Nephron progenitor cell (in vitro differentiated cells): Measurements from ENCODE around the gene NEK7.
A peak's percentile ranks its signal among the peaks of the same experiment; 100 is the strongest.
"Not testable (repeated sequence)": the region's sequence is repeated elsewhere in the genome, so short reads cannot be mapped to it uniquely, and the experiment has no call there.

Experiments used
- DNase-seq: peaks from one replicate; pipeline ENCODE4 v3.0.0; 2021
- H3K27ac Mint-ChIP-seq: 2 replicates; pipeline ENCODE4 v1.8.0; 2021; ENCODE audit warnings: mild to moderate bottlenecking, moderate library complexity, mixed read lengths
- H3K27me3 Mint-ChIP-seq: 2 replicates; pipeline ENCODE4 v1.8.0; 2021; ENCODE audit warnings: mild to moderate bottlenecking, low read depth, mixed read lengths; ENCODE audit not compliant: poor library complexity
- H3K36me3 Mint-ChIP-seq: 2 replicates; pipeline ENCODE4 v1.8.0; 2021; ENCODE audit warnings: low read depth, mixed read lengths
- H3K4me1 Mint-ChIP-seq: 2 replicates; pipeline ENCODE4 v1.8.0; 2021; ENCODE audit warnings: mixed read lengths
- H3K4me3 Mint-ChIP-seq: 2 replicates; pipeline ENCODE4 v1.8.0; 2021; ENCODE audit warnings: mild to moderate bottlenecking, moderate library complexity, mixed read lengths
- H3K9me3 Mint-ChIP-seq: 2 replicates; pipeline ENCODE4 v1.8.0; 2021; ENCODE audit warnings: mild to moderate bottlenecking, moderate library complexity, mixed read lengths
- TF ChIP-seq, protein P1 (sequence below): fragments of 200-600 bp; sonication (generic); IDR thresholded peaks from 2 replicates; pipeline ENCODE4 v1.5.0; 2021; ENCODE audit warnings: antibody characterized with exemption

The NEK7 gene

DNA sequence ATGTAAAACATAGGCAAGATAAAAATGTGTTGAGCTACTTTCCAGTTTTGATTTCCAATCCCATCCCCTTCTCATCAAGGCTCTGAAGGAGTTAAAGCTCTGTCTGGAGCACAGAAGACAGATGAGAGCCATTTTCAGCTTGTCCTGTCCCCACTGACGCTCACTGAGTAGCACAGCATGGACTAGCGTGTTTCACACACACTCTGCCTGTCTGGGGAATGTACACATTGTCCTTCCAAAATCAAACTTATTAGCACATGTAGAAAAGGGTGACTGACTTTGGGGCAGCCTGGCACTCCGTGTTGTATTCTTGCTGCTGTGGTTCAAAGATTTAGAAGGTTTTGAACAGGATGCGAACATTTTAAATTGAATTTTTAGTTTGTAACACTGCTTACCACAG lies 139.2 kb downstream of the NEK7 start:
- TF ChIP-seq, protein P1, sequence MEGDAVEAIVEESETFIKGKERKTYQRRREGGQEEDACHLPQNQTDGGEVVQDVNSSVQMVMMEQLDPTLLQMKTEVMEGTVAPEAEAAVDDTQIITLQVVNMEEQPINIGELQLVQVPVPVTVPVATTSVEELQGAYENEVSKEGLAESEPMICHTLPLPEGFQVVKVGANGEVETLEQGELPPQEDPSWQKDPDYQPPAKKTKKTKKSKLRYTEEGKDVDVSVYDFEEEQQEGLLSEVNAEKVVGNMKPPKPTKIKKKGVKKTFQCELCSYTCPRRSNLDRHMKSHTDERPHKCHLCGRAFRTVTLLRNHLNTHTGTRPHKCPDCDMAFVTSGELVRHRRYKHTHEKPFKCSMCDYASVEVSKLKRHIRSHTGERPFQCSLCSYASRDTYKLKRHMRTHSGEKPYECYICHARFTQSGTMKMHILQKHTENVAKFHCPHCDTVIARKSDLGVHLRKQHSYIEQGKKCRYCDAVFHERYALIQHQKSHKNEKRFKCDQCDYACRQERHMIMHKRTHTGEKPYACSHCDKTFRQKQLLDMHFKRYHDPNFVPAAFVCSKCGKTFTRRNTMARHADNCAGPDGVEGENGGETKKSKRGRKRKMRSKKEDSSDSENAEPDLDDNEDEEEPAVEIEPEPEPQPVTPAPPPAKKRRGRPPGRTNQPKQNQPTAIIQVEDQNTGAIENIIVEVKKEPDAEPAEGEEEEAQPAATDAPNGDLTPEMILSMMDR, result no peak
- Mint-ChIP-seq H3K27ac (peak overlapping the region; percentile 96), H3K4me3 (no peak overlapping the region), H3K4me1 (peaks cover 43% of the 10 kb centered on the region), H3K36me3 (peaks cover 24% of the 10 kb centered on the region), H3K9me3 (no peaks in the 10 kb centered on the region), H3K27me3 (no peaks in the 10 kb centered on the region)
- DNase-seq, result peak; percentile 5

DNA sequence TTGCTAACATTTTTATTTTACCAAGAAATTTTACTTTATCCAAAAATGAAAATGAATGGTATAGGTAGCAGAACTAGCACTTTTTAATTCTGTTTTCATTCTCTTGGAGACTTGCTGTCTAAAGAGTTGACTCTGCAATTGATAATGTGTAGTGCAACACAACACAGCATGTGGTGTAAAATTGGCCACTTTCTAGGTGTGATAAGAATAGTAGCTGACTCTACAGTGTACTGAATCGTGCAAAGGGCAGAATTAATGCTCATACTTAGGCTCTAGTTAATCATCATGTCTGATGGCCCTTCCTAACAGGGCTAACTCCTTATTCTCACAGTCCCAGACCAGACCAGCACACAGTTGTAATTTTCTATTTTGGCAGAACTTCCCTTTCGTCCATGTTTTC lies 140.5 kb downstream of the NEK7 start:
- no peaks in the 10 kb centered on the region for H3K27me3 Mint-ChIP-seq
- no peak for DNase-seq
- H3K4me3 Mint-ChIP-seq, result no peak overlapping the region
- TF ChIP-seq, protein P1, result no peak
- peaks cover 24% of the 10 kb centered on the region for H3K36me3 Mint-ChIP-seq
- no peaks in the 10 kb centered on the region for H3K9me3 Mint-ChIP-seq
- H3K27ac Mint-ChIP-seq, result no peak overlapping the region
- H3K4me1 Mint-ChIP-seq, result peaks cover 34% of the 10 kb centered on the region

DNA sequence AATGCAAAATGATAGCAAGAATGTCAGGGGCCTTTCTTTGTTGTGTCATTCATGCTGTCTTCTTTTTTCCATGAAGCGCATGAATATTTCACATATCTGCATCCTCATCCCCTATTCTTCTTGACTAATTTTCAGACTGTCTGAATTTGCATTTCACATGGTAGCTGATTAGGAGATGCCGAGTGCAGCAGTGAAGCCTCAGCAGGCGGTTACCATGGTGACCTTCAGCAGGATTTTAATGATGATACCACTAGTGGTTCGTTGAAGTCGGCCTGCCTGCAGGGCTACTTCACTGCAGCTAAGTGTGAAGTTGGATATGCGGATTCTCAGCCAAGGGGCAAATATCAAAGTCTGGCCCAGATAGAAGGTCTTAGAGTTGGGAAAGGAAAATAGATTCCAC lies 141.8 kb downstream of the NEK7 start:
- Mint-ChIP-seq H3K27me3 (no peaks in the 10 kb centered on the region), H3K27ac (peak overlapping the region; percentile 13), H3K4me1 (peaks cover 34% of the 10 kb centered on the region), H3K4me3 (no peak overlapping the region), H3K36me3 (peaks cover 24% of the 10 kb centered on the region), H3K9me3 (no peaks in the 10 kb centered on the region)
- TF ChIP-seq, protein P1, result no peak
- DNase-seq, result no peak

DNA sequence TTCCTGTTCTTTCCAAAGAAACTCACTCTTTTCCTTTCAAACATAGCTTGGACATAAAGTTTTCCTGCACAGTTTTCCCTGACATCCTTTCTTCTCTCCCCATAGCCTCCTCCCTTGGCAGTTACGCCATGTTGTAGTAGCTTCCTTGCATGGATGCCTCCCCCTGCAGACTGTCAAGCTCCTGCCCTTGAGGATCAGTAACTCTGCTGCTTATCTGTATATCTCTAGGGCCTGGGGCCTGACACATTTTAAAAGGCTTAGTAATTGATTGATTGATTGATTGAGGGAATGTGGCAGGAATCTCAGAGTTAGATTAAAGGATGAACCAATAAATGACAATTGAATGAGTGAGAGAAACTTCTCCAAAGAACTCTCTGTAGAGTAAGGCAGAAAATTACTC lies 143.7 kb downstream of the NEK7 start:
- DNase-seq, result no peak

DNA sequence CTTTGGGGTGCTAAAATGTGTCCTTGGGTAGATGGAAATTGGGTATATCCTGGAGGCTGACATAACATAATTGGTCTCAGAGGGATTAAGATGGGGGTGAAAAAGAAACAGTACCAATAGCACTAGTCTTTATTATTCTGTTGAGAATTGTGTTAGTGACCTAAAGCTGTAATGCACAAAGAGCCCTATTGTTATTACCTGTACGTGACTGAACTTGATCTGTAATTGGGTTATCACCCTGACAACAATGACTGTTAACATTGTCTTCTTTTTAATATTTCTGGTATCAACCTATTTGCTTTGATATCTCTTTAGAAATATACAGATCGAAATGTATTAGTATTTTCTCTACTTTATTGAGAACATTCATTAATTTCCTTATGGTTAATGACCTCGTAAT lies 147.6 kb downstream of the NEK7 start:
- Mint-ChIP-seq H3K36me3 (peaks cover 21% of the 10 kb centered on the region), H3K4me1 (peaks cover 5% of the 10 kb centered on the region), H3K4me3 (no peak overlapping the region), H3K27me3 (no peaks in the 10 kb centered on the region), H3K9me3 (peaks cover 5% of the 10 kb centered on the region), H3K27ac (no peak overlapping the region)
- DNase-seq, result no peak
- TF ChIP-seq, protein P1, result no peak

More for the DNA sequence above, 143.7 kb downstream of the NEK7 start:
- H3K27ac Mint-ChIP-seq, result peak overlapping the region; percentile 2
- no peak overlapping the region for H3K4me3 Mint-ChIP-seq
- TF ChIP-seq, protein P1, result no peak
- H3K9me3 Mint-ChIP-seq, result no peaks in the 10 kb centered on the region
- H3K36me3 Mint-ChIP-seq, result peaks cover 24% of the 10 kb centered on the region
- no peaks in the 10 kb centered on the region for H3K27me3 Mint-ChIP-seq
- peaks cover 24% of the 10 kb centered on the region for H3K4me1 Mint-ChIP-seq

DNA sequence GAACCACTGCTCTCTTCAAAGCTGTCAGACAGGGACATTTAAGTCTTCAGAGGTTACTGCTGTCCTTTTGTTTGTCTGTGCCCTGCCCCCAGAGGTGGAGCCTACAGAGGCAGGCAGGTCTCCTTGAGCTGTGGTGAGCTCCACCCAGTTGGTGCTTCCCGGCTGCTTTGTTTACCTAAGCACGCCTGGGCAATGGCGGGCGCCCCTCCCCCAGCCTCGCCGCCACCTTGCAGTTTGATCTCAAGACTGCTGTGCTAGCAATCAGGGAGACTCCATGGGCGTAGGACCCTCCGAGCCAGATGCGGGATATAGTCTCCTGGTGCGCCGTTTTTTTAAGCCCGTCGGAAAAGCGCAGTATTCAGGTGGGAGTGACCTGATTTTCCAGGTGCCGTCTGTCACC lies 158.0 kb downstream of the NEK7 start:
- H3K4me3 Mint-ChIP-seq, H3K27me3 Mint-ChIP-seq: not testable (repeated sequence)
- DNase-seq, result peak; percentile 14
- peaks cover 59% of the 10 kb centered on the region for H3K36me3 Mint-ChIP-seq
- peaks cover 51% of the 10 kb centered on the region for H3K9me3 Mint-ChIP-seq
- H3K27ac Mint-ChIP-seq, result peak overlapping the region; percentile 31
- H3K4me1 Mint-ChIP-seq, result peaks cover 30% of the 10 kb centered on the region

DNA sequence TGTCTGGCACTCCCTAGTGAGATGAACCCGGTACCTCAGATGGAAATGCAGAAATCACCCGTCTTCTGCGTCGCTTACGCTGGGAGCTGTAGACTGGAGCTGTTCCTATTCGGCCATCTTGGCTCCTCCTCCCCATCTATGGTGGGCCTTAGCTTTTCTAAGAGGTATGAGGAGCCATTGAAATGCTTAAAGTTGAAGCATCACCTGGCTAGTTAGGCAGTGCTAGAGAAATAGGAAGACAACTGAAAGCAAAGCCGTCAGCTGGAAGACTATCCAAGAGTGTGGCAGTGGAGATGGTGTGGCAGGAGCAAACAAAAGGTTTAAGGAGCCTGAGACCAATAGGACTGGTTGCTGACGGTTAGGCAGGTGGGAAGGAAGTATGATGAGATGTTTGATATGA lies 158.5 kb downstream of the NEK7 start:
- H3K27ac Mint-ChIP-seq, H3K4me3 Mint-ChIP-seq, DNase-seq, H3K27me3 Mint-ChIP-seq: not testable (repeated sequence)
- peaks cover 48% of the 10 kb centered on the region for H3K9me3 Mint-ChIP-seq
- H3K36me3 Mint-ChIP-seq, result peaks cover 54% of the 10 kb centered on the region
- peaks cover 30% of the 10 kb centered on the region for H3K4me1 Mint-ChIP-seq
